Endodermal cell (in vitro differentiated cells): ENCODE measurements around the gene WDR47. TPM values are rescaled to one million over a fixed set of nuclear protein-coding genes. Genes with fewer than 3 reads are reported as not detected.

Experiments used
- DNase-seq: peaks from one replicate; pipeline ENCODE4 v3.0.0-alpha.2; 2017
- H3K27ac ChIP-seq: 2 replicates; pipeline ENCODE4 v1.5.1; 2013; ENCODE audit warnings: mild to moderate bottlenecking, low read depth, low read length, moderate library complexity
- H3K27me3 ChIP-seq: 2 replicates; pipeline ENCODE4 v1.6.1; 2013; ENCODE audit warnings: mild to moderate bottlenecking, low read length, moderate library complexity; ENCODE audit not compliant: insufficient read depth, control insufficient read depth, poor library complexity, severe bottlenecking
- H3K36me3 ChIP-seq: 2 replicates; pipeline ENCODE4 v1.7.0; 2013; ENCODE audit warnings: mild to moderate bottlenecking, low read length, moderate library complexity; ENCODE audit not compliant: control insufficient read depth, insufficient read depth
- H3K4me1 ChIP-seq: one replicate; pipeline ENCODE4 v1.7.0; 2013; ENCODE audit warnings: low read length; ENCODE audit not compliant: control insufficient read depth, insufficient read depth
- H3K4me3 ChIP-seq: 2 replicates; pipeline ENCODE4 v1.5.1; 2013; ENCODE audit warnings: mild to moderate bottlenecking, low read length, moderate library complexity
- H3K9ac ChIP-seq: 2 replicates; pipeline ENCODE4 v1.6.1; 2013; ENCODE audit warnings: mild to moderate bottlenecking, low read length, moderate library complexity; ENCODE audit not compliant: poor library complexity, severe bottlenecking; ENCODE audit errors: extremely low read depth
- H3K9me3 ChIP-seq: 2 replicates; pipeline ENCODE4 v1.6.1; 2013; ENCODE audit warnings: mild to moderate bottlenecking, low read length, moderate library complexity; ENCODE audit not compliant: control insufficient read depth
- H3K27ac Mint-ChIP-seq: 2 replicates; pipeline ENCODE4 v1.8.0; 2020; ENCODE audit warnings: mixed read lengths
- H3K27me3 Mint-ChIP-seq: 2 replicates; pipeline ENCODE4 v1.8.0; 2021; ENCODE audit warnings: mild to moderate bottlenecking, mixed read lengths; ENCODE audit not compliant: insufficient read depth
- H3K36me3 Mint-ChIP-seq: 2 replicates; pipeline ENCODE4 v1.8.0; 2020; ENCODE audit warnings: low read depth, mixed read lengths
- H3K4me1 Mint-ChIP-seq: 2 replicates; pipeline ENCODE4 v1.8.0; 2020; ENCODE audit warnings: mixed read lengths
- H3K4me3 Mint-ChIP-seq: 2 replicates; pipeline ENCODE4 v1.8.0; 2020; ENCODE audit warnings: mild to moderate bottlenecking, moderate library complexity, mixed read lengths
- H3K9me3 Mint-ChIP-seq: 2 replicates; pipeline ENCODE4 v1.8.0; 2020; ENCODE audit warnings: mild to moderate bottlenecking, mixed read lengths
- CTCF ChIP-seq: fragments of 200-600 bp; sonication (generic); conservative IDR thresholded peaks from 2 replicates; pipeline ENCODE4 v1.5.0; 2021; ENCODE audit warnings: antibody characterized with exemption, mild to moderate bottlenecking
- WGBS, 2 experiments: methylation state at CpG; one replicate each; pipeline versions ENCODE4 v1.1.5 to v1.1.7; 2013; ENCODE audit warnings: missing lambda C conversion rate in 2 of 2, mixed read lengths in 1 of 2; ENCODE audit not compliant: insufficient coverage in 1 of 2, insufficient read length in 1 of 2; 5-methylcytosine and 5-hydroxymethylcytosine counted together
- total RNA-seq, 2 donors: library from RNA; stranded (reverse); fragmentation: NEBNext Ultra II Directional in 1 of 2; extraction: Animal tissue kit (Norgen Biotek cat#: 25700) in 1 of 2; gene quantifications; 2 replicates in 1 of 2; 3 replicates in 1 of 2; pipeline ENCODE4 v1.2.1, GENCODE V29; 2021

Gene WDR47
- total RNA-seq, 2 donors from 2014 or later, result 7.5 to 9.2 TPM

GRCh38 chr1:108949044-108949443 lies 92.9 kb downstream of the WDR47 start:
- Histone ChIP-seq H3K9ac (no peak overlapping the region), H3K27me3 (no peaks in the 10 kb centered on the region), H3K27ac (no peak overlapping the region), H3K9me3 (no peaks in the 10 kb centered on the region), H3K36me3 (peaks cover 26% of the 10 kb centered on the region), H3K4me1 (no peaks in the 10 kb centered on the region), H3K4me3 (no peak overlapping the region)
- WGBS, 2 experiments, result 98 to 100% methylated on average over 1 to 4 of the region's 4 CpGs
- peaks cover 29% of the 10 kb centered on the region for H3K36me3 Mint-ChIP-seq
- no peak overlapping the region for H3K27ac Mint-ChIP-seq
- H3K27me3 Mint-ChIP-seq, result no peaks in the 10 kb centered on the region
- peaks cover 13% of the 10 kb centered on the region for H3K4me1 Mint-ChIP-seq
- no peak for TF ChIP-seq CTCF
- H3K4me3 Mint-ChIP-seq, result no peak overlapping the region
- no peak for DNase-seq
- no peaks in the 10 kb centered on the region for H3K9me3 Mint-ChIP-seq

- H3K4me1 ChIP-seq, result no peaks in the 10 kb centered on the region
- Mint-ChIP-seq H3K4me3 (no peak overlapping the region), H3K4me1 (peaks cover 6% of the 10 kb centered on the region), H3K27ac (peak overlapping the region; percentile 53), H3K27me3 (no peaks in the 10 kb centered on the region), H3K9me3 (no peaks in the 10 kb centered on the region), H3K36me3 (peaks cover 33% of the 10 kb centered on the region)
- no peak for DNase-seq
- no peak overlapping the region for H3K9ac ChIP-seq
- WGBS, 2 experiments, result 26 to 37% methylated on average over 4 to 6 of the region's 6 CpGs
- no peak for TF ChIP-seq CTCF
- no peaks in the 10 kb centered on the region for H3K9me3 ChIP-seq
- no peak overlapping the region for H3K4me3 ChIP-seq
- H3K36me3 ChIP-seq, result peaks cover 32% of the 10 kb centered on the region
- H3K27me3 ChIP-seq, result no peaks in the 10 kb centered on the region
- peak overlapping the region; percentile 15 for H3K27ac ChIP-seq
Observed at GRCh38 chr1:108947871-108948525, 93.9 kb downstream of the WDR47 start.

- Histone ChIP-seq H3K9ac (no peak overlapping the region), H3K4me1 (no peaks in the 10 kb centered on the region), H3K4me3 (no peak overlapping the region), H3K36me3 (peaks cover 92% of the 10 kb centered on the region), H3K9me3 (no peaks in the 10 kb centered on the region), H3K27ac (no peak overlapping the region), H3K27me3 (no peaks in the 10 kb centered on the region)
- 97 to 100% methylated on average over 1 to 9 of the region's 9 CpGs for WGBS, 2 experiments
- Mint-ChIP-seq H3K27ac (no peak overlapping the region), H3K36me3 (peaks cover 70% of the 10 kb centered on the region), H3K27me3 (no peaks in the 10 kb centered on the region), H3K4me1 (no peaks in the 10 kb centered on the region), H3K4me3 (no peak overlapping the region), H3K9me3 (no peaks in the 10 kb centered on the region)
- no peak for DNase-seq
- no peak for TF ChIP-seq CTCF
Observed at GRCh38 chr1:108936170-108936569, 105.7 kb downstream of the WDR47 start.
